GM12878 (cell line): ENCODE data around the gene AFF1. TPM values are rescaled to one million over a fixed set of nuclear protein-coding genes. Genes with fewer than 3 reads are reported as not detected.

Experiments
- ASH2L ChIP-seq: fragments of 300-600, 200-600 bp; sonication (generic); IDR thresholded peaks from 2 replicates; pipeline ENCODE4 v1.6.1; 2017; ENCODE audit warnings: low read depth, mild to moderate bottlenecking, borderline replicate concordance
- CHD4 ChIP-seq: fragments of 200-600 bp; sonication (generic); IDR thresholded peaks from 2 replicates; pipeline ENCODE4 v1.6.1; 2016; ENCODE audit warnings: mild to moderate bottlenecking
- CREM ChIP-seq: IDR thresholded peaks from 2 replicates; pipeline ENCODE4 v1.6.1; 2014; ENCODE audit warnings: antibody characterized with exemption, low read depth
- EP300 ChIP-seq, 2 experiments: fragments of 150-350 bp in 1 of 2; IDR thresholded peaks; 2 replicates each; pipeline ENCODE4 v1.6.1; 2011 to 2012; ENCODE audit warnings: low read depth in 2 of 2, low read length in 2 of 2, borderline replicate concordance in 1 of 2, improper control_type of control experiment in 1 of 2, inconsistent platforms in 1 of 2; ENCODE audit not compliant: control insufficient read depth in 1 of 2
- GABPA ChIP-seq: IDR thresholded peaks from 2 replicates; pipeline ENCODE4 v1.6.1; 2014; ENCODE audit warnings: antibody characterized with exemption, low read depth, mild to moderate bottlenecking, inconsistent platforms
- JUNB ChIP-seq: IDR thresholded peaks from 2 replicates; pipeline ENCODE4 v1.6.1; 2016; ENCODE audit warnings: antibody characterized with exemption, mild to moderate bottlenecking
- MYC ChIP-seq: IDR thresholded peaks from 2 replicates; pipeline ENCODE4 v1.6.1; 2011; ENCODE audit warnings: mild to moderate bottlenecking, low read length, moderate library complexity, inconsistent platforms; ENCODE audit not compliant: insufficient read depth, insufficient replicate concordance, insufficient read length, severe bottlenecking
- RAD21 ChIP-seq: IDR thresholded peaks from 2 replicates; pipeline ENCODE4 v1.6.1; 2011; ENCODE audit warnings: mild to moderate bottlenecking, low read depth, low read length, moderate library complexity; ENCODE audit not compliant: insufficient read depth
- SMARCA5 ChIP-seq: fragments of 450-650 bp; IDR thresholded peaks from 2 replicates; pipeline ENCODE4 v1.6.1; 2017; ENCODE audit warnings: mild to moderate bottlenecking
- SREBF2 ChIP-seq: IDR thresholded peaks from 2 replicates; pipeline ENCODE4 v1.6.1; 2012; ENCODE audit warnings: mild to moderate bottlenecking, low read length
- ZNF207 ChIP-seq: fragments of 450-650 bp; IDR thresholded peaks from 2 replicates; pipeline ENCODE4 v1.6.1; 2014; ENCODE audit warnings: antibody characterized with exemption, mild to moderate bottlenecking, borderline replicate concordance
- ZNF622 ChIP-seq: fragments of 450-650 bp; IDR thresholded peaks from 2 replicates; pipeline ENCODE4 v1.6.1; 2017; ENCODE audit warnings: mild to moderate bottlenecking, inconsistent platforms
- ZSCAN29 ChIP-seq: fragments of 450-650 bp; IDR thresholded peaks from 2 replicates; pipeline ENCODE4 v1.6.1; 2017; ENCODE audit warnings: mild to moderate bottlenecking, moderate library complexity
- polyA plus RNA-seq, 11 experiments: library from polyadenylated mRNA; depleted of rRNA in 4 of 11; unstranded in 6 of 11; stranded (reverse) in 5 of 11; fragments of >200 nt; fragmentation: Nextera tagmentation in 4 of 11; fragmentation: Illumina TruSeq in 1 of 11; extraction: Ambion mirVana in 4 of 11; extraction: Trizol in 1 of 11; gene quantifications; 1 replicate in 1 of 11; 2 replicates in 10 of 11; pipeline versions ENCODE4 v1.2.1 to v1.2.3, GENCODE V29; 2011 to 2016; ENCODE audit warnings: inconsistent platforms in 2 of 11, missing spikeins in 2 of 11, low read depth in 1 of 11
- total RNA-seq, 4 experiments: library from RNA; depleted of rRNA in 3 of 4; stranded (reverse); fragments of >200 nt in 3 of 4; fragmentation: Illumina TruSeq in 1 of 4; extraction: Trizol in 1 of 4; gene quantifications; 2 replicates each; pipeline versions ENCODE4 v1.2.1 to v1.2.3, GENCODE V29; 2013 to 2021
- TF ChIP-seq, protein P1 (sequence below): fragments of 450-650 bp; formaldehyde crosslinking; IDR thresholded peaks from 2 replicates; pipeline ENCODE4 v1.4.0; 2022; ENCODE audit warnings: mild to moderate bottlenecking, moderate library complexity
- TF ChIP-seq, protein P2 (sequence below): fragments of 450-650 bp; IDR thresholded peaks from 2 replicates; pipeline ENCODE4 v1.6.1; 2016; ENCODE audit warnings: mild to moderate bottlenecking
- TF ChIP-seq, protein P3 (sequence below): IDR thresholded peaks from 2 replicates; pipeline ENCODE4 v1.6.1; 2012; ENCODE audit warnings: mild to moderate bottlenecking, low read depth, low read length
- TF ChIP-seq, protein P4 (sequence below): fragments of 450-650 bp; formaldehyde crosslinking; IDR thresholded peaks from 2 replicates; pipeline ENCODE4 v1.4.0; 2020; ENCODE audit warnings: mild to moderate bottlenecking, moderate library complexity

The AFF1 gene
- total and polyA plus RNA-seq, 10 of the 15 experiments (the other 5 are each of a cell fraction or from before 2014, with no cell fraction given): 3.5 to 56.1 (median 21.5) TPM

DNA sequence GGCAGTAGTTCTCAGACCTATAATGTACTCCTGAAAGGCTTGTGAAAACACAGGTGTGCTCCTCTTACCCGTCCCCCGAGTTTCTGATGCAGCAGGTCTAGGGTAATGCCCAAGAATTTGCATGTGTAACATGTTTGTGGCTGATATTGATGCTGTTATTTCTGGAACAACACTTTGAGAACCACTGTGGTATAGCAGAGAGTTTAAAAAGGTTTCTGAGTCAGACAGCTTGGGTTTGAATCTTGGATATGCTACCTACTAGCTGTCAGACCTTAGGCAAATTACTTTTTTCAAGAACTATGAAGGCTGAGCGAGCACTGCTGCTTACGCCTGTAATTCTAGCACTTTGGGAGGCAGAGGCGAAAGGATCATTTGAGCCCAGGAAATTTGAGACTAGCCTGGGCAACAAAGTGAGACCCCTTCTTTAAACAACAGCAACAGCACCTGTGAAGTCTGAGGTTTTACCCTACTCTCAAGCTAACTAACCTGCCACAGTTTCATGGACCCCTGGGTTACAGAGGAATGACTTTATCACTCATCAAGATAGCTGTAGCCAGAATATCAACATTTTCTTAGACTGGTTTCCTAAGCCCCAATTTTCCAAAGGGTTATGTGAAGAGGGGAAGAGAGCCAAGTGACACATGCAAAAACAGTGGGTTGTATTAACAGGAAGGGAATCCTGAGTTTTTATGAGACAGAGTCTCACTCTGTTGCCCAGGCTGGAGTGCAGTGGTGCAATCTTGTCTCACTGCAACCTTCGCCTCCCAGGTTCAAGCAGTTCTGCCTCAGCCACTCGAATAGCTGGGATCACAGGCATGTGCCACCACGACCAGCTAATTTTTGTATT is 5.1 kb downstream of the AFF1 start (continued):
- TF ChIP-seq, protein P1, sequence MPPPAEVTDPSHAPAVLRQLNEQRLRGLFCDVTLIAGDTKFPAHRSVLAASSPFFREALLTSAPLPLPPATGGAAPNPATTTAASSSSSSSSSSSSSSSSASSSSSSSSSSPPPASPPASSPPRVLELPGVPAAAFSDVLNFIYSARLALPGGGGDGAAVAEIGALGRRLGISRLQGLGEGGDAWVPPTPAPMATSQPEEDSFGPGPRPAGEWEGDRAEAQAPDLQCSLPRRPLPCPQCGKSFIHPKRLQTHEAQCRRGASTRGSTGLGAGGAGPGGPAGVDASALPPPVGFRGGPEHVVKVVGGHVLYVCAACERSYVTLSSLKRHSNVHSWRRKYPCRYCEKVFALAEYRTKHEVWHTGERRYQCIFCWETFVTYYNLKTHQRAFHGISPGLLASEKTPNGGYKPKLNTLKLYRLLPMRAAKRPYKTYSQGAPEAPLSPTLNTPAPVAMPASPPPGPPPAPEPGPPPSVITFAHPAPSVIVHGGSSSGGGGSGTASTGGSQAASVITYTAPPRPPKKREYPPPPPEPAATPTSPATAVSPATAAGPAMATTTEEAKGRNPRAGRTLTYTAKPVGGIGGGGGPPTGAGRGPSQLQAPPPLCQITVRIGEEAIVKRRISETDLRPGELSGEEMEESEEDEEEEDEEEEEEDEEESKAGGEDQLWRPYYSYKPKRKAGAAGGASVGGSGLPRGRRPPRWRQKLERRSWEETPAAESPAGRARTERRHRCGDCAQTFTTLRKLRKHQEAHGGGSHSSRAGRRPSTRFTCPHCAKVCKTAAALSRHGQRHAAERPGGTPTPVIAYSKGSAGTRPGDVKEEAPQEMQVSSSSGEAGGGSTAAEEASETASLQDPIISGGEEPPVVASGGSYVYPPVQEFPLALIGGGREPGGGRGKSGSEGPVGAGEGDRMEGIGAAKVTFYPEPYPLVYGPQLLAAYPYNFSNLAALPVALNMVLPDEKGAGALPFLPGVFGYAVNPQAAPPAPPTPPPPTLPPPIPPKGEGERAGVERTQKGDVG (CRISPR knock-in tag): no peak
- TF ChIP-seq ZNF622 (no peak), GABPA (peak; percentile 45; the same call in 1 of the 2 replicates), RAD21 (0 out of 2 replicates have a peak, but pooled peaks have one; percentile 14), ZSCAN29 (no peak), ZNF207 (no peak), ASH2L (peak; percentile 73; the same call in 1 of the 2 replicates), CHD4 (no peak), CREM (peak; percentile 69), SMARCA5 (no peak), MYC (no peak), SREBF2 (no peak), EP300 (IDR thresholded peaks at IDR 0.05; ENCODE audit: borderline replicate concordance in 1 of 2, control insufficient read depth in 1 of 2, low read depth in 2 of 2, low read length in 2 of 2) (peak; percentile 85 to 91), JUNB (peak; percentile 42; the same call in 1 of the 2 replicates)
- TF ChIP-seq, protein P2, sequence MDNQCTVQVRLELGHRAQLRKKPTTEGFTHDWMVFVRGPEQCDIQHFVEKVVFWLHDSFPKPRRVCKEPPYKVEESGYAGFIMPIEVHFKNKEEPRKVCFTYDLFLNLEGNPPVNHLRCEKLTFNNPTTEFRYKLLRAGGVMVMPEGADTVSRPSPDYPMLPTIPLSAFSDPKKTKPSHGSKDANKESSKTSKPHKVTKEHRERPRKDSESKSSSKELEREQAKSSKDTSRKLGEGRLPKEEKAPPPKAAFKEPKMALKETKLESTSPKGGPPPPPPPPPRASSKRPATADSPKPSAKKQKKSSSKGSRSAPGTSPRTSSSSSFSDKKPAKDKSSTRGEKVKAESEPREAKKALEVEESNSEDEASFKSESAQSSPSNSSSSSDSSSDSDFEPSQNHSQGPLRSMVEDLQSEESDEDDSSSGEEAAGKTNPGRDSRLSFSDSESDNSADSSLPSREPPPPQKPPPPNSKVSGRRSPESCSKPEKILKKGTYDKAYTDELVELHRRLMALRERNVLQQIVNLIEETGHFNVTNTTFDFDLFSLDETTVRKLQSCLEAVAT: peak; percentile 35; the same call in 1 of the 2 replicates
- TF ChIP-seq, protein P3, sequence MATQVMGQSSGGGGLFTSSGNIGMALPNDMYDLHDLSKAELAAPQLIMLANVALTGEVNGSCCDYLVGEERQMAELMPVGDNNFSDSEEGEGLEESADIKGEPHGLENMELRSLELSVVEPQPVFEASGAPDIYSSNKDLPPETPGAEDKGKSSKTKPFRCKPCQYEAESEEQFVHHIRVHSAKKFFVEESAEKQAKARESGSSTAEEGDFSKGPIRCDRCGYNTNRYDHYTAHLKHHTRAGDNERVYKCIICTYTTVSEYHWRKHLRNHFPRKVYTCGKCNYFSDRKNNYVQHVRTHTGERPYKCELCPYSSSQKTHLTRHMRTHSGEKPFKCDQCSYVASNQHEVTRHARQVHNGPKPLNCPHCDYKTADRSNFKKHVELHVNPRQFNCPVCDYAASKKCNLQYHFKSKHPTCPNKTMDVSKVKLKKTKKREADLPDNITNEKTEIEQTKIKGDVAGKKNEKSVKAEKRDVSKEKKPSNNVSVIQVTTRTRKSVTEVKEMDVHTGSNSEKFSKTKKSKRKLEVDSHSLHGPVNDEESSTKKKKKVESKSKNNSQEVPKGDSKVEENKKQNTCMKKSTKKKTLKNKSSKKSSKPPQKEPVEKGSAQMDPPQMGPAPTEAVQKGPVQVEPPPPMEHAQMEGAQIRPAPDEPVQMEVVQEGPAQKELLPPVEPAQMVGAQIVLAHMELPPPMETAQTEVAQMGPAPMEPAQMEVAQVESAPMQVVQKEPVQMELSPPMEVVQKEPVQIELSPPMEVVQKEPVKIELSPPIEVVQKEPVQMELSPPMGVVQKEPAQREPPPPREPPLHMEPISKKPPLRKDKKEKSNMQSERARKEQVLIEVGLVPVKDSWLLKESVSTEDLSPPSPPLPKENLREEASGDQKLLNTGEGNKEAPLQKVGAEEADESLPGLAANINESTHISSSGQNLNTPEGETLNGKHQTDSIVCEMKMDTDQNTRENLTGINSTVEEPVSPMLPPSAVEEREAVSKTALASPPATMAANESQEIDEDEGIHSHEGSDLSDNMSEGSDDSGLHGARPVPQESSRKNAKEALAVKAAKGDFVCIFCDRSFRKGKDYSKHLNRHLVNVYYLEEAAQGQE: no peak
- TF ChIP-seq, protein P4, sequence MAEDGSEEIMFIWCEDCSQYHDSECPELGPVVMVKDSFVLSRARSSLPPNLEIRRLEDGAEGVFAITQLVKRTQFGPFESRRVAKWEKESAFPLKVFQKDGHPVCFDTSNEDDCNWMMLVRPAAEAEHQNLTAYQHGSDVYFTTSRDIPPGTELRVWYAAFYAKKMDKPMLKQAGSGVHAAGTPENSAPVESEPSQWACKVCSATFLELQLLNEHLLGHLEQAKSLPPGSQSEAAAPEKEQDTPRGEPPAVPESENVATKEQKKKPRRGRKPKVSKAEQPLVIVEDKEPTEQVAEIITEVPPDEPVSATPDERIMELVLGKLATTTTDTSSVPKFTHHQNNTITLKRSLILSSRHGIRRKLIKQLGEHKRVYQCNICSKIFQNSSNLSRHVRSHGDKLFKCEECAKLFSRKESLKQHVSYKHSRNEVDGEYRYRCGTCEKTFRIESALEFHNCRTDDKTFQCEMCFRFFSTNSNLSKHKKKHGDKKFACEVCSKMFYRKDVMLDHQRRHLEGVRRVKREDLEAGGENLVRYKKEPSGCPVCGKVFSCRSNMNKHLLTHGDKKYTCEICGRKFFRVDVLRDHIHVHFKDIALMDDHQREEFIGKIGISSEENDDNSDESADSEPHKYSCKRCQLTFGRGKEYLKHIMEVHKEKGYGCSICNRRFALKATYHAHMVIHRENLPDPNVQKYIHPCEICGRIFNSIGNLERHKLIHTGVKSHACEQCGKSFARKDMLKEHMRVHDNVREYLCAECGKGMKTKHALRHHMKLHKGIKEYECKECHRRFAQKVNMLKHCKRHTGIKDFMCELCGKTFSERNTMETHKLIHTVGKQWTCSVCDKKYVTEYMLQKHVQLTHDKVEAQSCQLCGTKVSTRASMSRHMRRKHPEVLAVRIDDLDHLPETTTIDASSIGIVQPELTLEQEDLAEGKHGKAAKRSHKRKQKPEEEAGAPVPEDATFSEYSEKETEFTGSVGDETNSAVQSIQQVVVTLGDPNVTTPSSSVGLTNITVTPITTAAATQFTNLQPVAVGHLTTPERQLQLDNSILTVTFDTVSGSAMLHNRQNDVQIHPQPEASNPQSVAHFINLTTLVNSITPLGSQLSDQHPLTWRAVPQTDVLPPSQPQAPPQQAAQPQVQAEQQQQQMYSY (CRISPR knock-in tag): no peak
